HEK293T (cell line): Measurements from ENCODE around the gene ATCAY.

Source experiments
- CTCF ChIA-PET: fragments of 350-600 bp; formaldehyde crosslinking; extraction: SDS; loops from one replicate; lab custom pipeline; 2021; ENCODE audit warnings: antibody characterized with exemption, inconsistent platforms; lab: Yijun Ruan, JAX
- POLR2A ChIA-PET: fragments of 350-600 bp; formaldehyde crosslinking; extraction: SDS; loops from one replicate; lab custom pipeline; 2020; ENCODE audit warnings: antibody characterized with exemption, inconsistent platforms; lab: Yijun Ruan, JAX
- DNase-seq: peaks from one replicate; pipeline ENCODE4 v3.0.0; 2012; ENCODE audit warnings: mixed read lengths; ENCODE audit errors: extremely low spot score
- ARNT ChIP-seq: fragments of 450-650 bp; IDR thresholded peaks from 2 replicates; pipeline ENCODE4 v1.6.1; 2017; ENCODE audit warnings: mild to moderate bottlenecking
- BHLHE40 ChIP-seq: fragments of 450-650 bp; IDR thresholded peaks from 2 replicates; pipeline ENCODE4 v1.6.1; 2016; ENCODE audit warnings: mild to moderate bottlenecking, moderate library complexity, borderline replicate concordance
- CTBP1 ChIP-seq: fragments of 450-650 bp; IDR thresholded peaks from 2 replicates; pipeline ENCODE4 v1.6.1; 2016; ENCODE audit warnings: borderline replicate concordance
- ELF4 ChIP-seq: fragments of 450-650 bp; IDR thresholded peaks from 2 replicates; pipeline ENCODE4 v1.6.1; 2017; ENCODE audit warnings: antibody characterized with exemption
- FOXA1 ChIP-seq: fragments of 450-650 bp; IDR thresholded peaks from 2 replicates; pipeline ENCODE4 v1.6.1; 2016; ENCODE audit warnings: mild to moderate bottlenecking
- FOXK2 ChIP-seq: fragments of 450-650 bp; IDR thresholded peaks from 2 replicates; pipeline ENCODE4 v1.6.1; 2016; ENCODE audit warnings: mild to moderate bottlenecking
- FOXM1 ChIP-seq: fragments of 450-650 bp; IDR thresholded peaks from 2 replicates; pipeline ENCODE4 v1.6.1; 2017; ENCODE audit warnings: mild to moderate bottlenecking, borderline replicate concordance
- HDGF ChIP-seq: fragments of 450-650 bp; IDR thresholded peaks from 2 replicates; pipeline ENCODE4 v1.6.1; 2017; ENCODE audit warnings: antibody characterized with exemption, borderline replicate concordance
- L3MBTL2 ChIP-seq: fragments of 450-650 bp; conservative IDR thresholded peaks from 2 replicates; pipeline ENCODE4 v1.6.1; 2016; ENCODE audit warnings: mild to moderate bottlenecking
- LEF1 ChIP-seq: fragments of 450-650 bp; IDR thresholded peaks from 2 replicates; pipeline ENCODE4 v1.6.1; 2017; ENCODE audit warnings: mild to moderate bottlenecking, borderline replicate concordance
- NFRKB ChIP-seq: fragments of 450-650 bp; IDR thresholded peaks from 2 replicates; pipeline ENCODE4 v1.6.1; 2016; ENCODE audit warnings: mild to moderate bottlenecking, moderate library complexity
- PKNOX1 ChIP-seq: fragments of 450-650 bp; IDR thresholded peaks from 2 replicates; pipeline ENCODE4 v1.6.1; 2016
- SP1 ChIP-seq: fragments of 450-650 bp; IDR thresholded peaks from 2 replicates; pipeline ENCODE4 v1.6.1; 2017
- SUZ12 ChIP-seq: fragments of 450-650 bp; IDR thresholded peaks from 2 replicates; pipeline ENCODE4 v1.6.1; 2016; ENCODE audit warnings: mild to moderate bottlenecking
- TARDBP ChIP-seq: fragments of 450-650 bp; IDR thresholded peaks from 2 replicates; pipeline ENCODE4 v1.6.1; 2016
- ZNF384 ChIP-seq: fragments of 450-650 bp; IDR thresholded peaks from 2 replicates; pipeline ENCODE4 v1.6.1; 2016

The ATCAY gene

GRCh38 chr19:3902317-3902973 lies 22.0 kb downstream of the ATCAY start:
- no peak for DNase-seq
- TF ChIP-seq SUZ12 (no peak), ARNT (no peak), FOXK2 (no peak)
- CTCF ChIA-PET: no interaction called here
- POLR2A ChIA-PET: no interaction called here

GRCh38 chr19:3904233-3904632 lies 23.7 kb downstream of the ATCAY start:
- DNase-seq: no peak
- TF ChIP-seq L3MBTL2 (no peak), FOXM1 (no peak)
- ChIA-PET POLR2A (no interaction called here), CTCF (no interaction called here)

- POLR2A ChIA-PET: no interaction called here
- TF ChIP-seq FOXM1: no peak
- no peak for TF ChIP-seq SP1
- no peak for TF ChIP-seq SUZ12
- TF ChIP-seq ELF4: no peak
- no peak for TF ChIP-seq HDGF
- TF ChIP-seq L3MBTL2: no peak
- TF ChIP-seq PKNOX1: no peak
- CTCF ChIA-PET: interaction anchor here (0.6 kb wide), 1 partner anchor 47 kb away, joined by 7 read pairs; no protein-coding TSS in a partner anchor
- DNase-seq: no peak
Observed at GRCh38 chr19:3907626-3908265, 27.3 kb downstream of the ATCAY start.

- TF ChIP-seq BHLHE40 (no peak), FOXK2 (no peak), SP1 (no peak), NFRKB (no peak), PKNOX1 (no peak), L3MBTL2 (no peak), ZNF384 (no peak), LEF1 (no peak), TARDBP (no peak), CTBP1 (no peak), SUZ12 (no peak), FOXA1 (no peak)
- DNase-seq: no peak
- ChIA-PET POLR2A (no interaction called here), CTCF (no interaction called here)
Observed at GRCh38 chr19:3908266-3909054, 28.0 kb downstream of the ATCAY start.

- CTCF ChIA-PET: no interaction called here
- DNase-seq: no peak
- no peak for TF ChIP-seq FOXK2
- no peak for TF ChIP-seq PKNOX1
- TF ChIP-seq ZNF384: no peak
- no peak for TF ChIP-seq SP1
- no peak for TF ChIP-seq ELF4
- TF ChIP-seq FOXA1: no peak
- TF ChIP-seq SUZ12: no peak
- TF ChIP-seq FOXM1: no peak
- no peak for TF ChIP-seq L3MBTL2
- no peak for TF ChIP-seq LEF1
- POLR2A ChIA-PET: no interaction called here
Observed at GRCh38 chr19:3910105-3910504, 29.6 kb downstream of the ATCAY start.

GRCh38 chr19:3914199-3914598 lies 33.7 kb downstream of the ATCAY start:
- POLR2A ChIA-PET: no interaction called here
- CTCF ChIA-PET: no interaction called here
- no peak for DNase-seq

More at GRCh38 chr19:3914199-3914598, 33.7 kb downstream of the ATCAY start:
- TF ChIP-seq PKNOX1 (no peak), SP1 (no peak), FOXM1 (no peak), L3MBTL2 (no peak), SUZ12 (no peak), CTBP1 (no peak), ARNT (no peak), FOXA1 (no peak), TARDBP (no peak), HDGF (no peak), NFRKB (no peak), BHLHE40 (no peak), FOXK2 (no peak), ZNF384 (no peak)
